ENCODE results near the gene TRERF1.
"Not testable (repeated sequence)": the region's sequence is repeated elsewhere in the genome, so short reads cannot be mapped to it uniquely, and the experiment has no call there.

The TRERF1 gene

GRCh38 chr6:42332916-42333315 lies 118.8 kb downstream of the TRERF1 start:
- no peak for DNase-seq

- DNase-seq = no peak
Measured at GRCh38 chr6:42331019-42331418, 120.7 kb downstream of the TRERF1 start.

- no peak for DNase-seq
Measured at GRCh38 chr6:42326248-42326647, 125.5 kb downstream of the TRERF1 start.

DNA sequence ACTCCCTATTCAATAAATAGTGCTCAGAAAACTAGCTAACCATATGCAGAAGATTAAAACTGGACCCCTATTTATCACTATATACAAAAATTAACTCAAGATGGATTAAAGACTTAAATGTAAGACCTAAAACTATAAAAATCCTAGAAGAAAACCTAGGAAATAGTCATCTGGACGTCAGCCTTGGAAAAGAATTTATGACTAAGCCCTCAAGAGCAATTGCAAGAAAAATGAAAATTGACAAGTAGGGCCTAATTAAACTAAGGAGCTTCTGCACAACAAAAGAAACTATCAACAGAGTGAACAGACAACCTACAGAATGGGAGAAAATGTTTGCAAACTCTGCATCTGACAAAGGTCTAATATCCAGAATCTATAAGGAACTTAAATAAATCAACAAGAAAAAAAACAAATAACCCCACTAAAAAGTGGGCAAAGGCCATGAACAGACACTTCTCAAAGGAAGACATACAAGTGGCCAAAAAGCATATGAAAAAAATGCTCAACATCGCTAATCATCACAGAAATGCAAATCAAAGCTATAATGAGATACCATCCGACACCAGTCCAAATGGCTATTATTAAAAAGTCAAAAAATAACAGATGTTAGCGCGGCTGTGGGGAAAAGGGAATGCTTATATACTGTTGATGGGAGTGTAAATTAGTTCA lies 126.9 kb downstream of the TRERF1 start:
- DNase-seq = not testable (repeated sequence)

GRCh38 chr6:42322676-42323075 lies 129.1 kb downstream of the TRERF1 start:
- no peak for DNase-seq

DNA sequence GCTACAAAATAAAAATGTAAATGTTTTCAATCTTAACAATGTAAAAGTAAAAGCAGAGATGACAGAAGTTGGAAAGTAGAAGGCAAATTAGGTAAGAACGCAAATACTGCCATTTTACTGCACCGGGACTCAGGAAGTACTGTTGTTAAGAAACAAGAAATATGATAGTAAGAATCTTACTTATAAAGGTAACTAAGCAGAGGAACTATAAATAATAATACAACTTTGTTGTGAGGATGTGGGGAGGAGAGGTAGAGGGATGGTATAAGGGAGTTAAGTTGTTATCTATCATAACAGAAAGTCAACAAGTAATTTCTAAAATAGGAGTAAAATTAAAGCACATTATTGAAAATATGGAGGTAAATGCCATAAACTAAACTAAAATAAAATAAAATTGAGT lies 129.8 kb downstream of the TRERF1 start:
- no peak for DNase-seq

DNA sequence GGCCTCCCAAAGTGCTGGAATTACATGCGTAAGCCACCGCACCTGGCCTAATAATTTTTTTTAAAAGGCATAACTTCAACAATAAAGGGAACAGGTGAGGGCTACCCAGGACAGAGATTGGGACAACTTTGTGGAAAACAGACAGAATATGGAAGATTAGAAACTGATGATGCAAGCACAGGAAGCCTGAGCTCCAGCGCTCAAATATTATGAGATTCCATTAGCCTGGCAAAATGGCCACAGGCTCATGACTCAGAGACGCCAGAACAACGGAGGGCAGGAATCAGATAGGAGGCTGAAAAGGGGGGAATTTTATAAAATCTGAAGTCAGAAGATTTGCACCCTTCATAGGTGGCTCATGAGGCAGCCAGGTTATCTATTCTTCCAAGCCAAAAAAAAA lies 131.0 kb downstream of the TRERF1 start:
- no peak for DNase-seq

DNA sequence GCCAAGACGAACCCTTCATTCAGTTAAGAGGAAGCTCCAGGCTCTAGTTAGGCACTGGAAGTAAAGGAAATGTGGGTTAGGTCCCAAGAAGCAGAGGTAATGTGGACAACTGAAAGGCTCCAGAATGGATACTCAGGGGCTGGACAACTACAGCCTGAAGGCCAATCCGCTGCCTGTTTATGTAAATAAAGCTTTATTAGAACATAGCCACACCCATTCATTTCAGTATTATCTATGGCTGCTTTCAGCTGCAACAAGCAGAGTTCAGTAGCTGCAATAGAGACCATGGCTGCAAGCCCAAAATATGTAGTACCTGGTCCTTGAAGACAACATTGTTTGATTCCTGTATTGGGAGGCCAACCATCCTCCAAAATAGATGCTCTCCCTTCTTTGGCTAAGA lies 133.2 kb downstream of the TRERF1 start:
- no peak for DNase-seq

DNA sequence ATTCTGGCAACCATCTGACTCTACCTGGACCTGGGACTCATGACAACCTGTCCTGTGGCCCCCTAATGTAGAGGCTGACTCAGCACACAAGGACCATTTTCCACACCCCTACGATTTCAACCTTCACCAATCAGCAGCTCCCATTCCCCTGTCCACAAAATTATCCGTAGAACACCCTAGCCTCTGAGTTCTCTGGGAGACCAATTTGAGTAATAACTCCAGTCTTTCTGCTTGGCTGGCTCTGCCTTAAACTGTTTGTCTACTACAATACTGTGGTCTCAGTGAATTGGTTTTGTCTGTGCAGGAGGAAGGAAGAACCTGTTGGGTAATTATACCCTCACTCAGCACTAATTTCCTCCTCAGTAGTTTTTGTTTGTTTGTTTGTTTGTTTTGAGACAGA lies 134.7 kb downstream of the TRERF1 start:
- no peak for DNase-seq

DNA sequence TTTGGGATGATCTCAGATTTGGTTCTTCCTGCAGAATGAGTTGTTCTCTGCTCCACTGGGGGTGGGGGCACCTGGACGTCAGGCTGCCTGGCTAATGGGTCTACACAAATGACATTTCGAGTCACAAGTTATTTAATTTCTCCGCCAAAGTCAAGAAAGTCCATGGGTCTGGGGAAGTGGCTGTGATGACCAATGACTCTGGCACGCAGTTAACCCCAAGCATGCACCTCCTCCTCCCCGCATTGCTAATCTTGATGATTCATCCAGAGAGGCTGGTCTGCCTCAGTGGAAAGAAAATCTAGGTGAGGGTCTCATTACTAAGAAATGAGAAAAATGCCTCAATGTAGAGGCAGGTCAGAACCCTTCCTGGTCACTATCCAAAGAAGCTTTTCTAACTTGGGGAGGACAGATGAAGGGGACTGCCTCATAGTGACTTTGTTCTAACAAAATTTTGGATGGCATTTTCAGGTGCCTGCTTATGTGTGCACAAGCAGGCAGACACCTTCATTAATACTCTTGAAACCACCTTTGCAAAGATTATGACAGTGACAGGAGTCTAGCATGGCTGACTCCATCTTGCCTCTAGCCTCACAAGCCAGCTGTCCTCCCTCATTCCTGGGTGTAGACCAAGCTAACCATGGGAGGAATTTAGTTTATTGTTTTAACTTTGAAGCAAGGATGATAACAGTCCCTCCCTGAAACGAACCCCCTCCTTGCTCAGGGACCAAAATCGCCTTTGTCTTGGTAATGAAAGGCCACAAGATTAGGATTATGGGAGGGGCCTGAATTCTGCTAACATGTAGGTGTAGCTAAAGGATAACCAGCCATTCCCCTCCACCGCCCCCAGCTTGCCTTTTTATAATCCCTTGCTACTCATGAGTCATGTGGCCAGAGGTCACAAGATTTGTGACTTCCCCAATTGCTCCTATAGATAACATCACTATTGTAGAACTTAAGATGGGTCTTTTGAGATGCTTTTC lies 135.4 kb downstream of the TRERF1 start:
- DNase-seq = no peak

DNA sequence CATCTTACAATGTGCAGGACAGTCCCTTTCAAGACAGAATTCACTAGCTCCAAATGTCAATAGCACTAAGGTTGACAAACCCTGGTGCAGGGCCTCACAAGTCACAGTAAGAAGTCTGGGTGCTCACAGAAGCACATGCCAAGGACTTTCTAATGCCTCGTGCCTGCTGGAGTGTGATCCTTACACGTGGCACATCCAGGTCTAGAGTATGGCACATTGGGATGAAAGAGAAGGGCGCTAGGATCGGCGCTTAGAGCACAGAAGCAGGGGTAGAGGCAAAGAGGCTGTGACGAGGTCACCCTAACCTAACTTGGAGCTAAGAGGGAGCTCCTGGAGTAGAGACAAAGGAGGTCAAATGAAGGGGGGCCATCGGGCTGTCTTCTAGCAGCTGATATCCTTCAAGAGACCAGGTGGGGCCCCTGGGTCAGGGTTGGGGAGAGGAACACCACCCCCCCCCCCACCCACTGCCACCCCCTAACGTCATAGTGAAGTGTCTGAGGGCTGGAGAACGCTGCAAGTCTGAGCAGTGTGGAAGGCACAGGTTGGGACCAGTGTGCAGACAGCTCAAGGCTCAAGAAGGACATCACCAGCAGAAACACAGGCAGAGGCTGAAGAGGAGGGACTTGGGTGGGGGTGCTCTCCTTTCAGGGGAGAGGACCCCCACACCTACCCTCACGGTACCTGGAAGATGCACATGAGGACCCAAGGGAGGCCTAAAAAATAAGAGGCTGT lies 136.3 kb downstream of the TRERF1 start:
- no peak for DNase-seq

- no peak for DNase-seq
Measured at GRCh38 chr6:42314571-42315258, 137.0 kb downstream of the TRERF1 start.

DNA sequence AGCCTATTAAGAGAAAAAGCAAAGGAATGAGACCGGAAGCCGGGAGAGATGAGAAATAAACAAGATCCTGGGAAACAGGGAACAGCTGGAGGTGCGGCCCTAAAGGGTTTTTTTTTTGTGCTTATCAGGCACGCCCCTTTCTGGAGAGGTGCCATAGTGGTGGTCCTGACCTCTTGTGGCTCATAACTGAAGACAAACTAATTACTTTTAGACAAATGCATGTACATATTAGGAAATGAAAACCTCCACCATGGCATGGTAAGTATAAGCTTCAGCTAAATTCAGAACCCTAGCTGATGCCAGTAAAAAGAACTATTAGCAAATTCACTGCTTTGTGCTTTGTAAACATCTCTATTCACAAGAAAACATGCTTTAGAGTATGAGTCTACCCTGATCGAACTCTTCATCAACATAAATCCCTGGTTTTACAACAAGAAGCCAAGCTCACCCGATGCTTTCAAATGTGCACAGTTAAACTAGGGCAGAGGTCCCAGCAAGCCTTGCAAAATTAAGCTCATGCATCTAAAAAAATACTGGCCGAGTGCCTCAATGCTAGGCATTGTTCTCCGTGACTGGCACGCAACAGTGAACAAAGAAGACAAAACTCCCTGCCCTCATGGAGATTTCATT lies 137.7 kb downstream of the TRERF1 start:
- DNase-seq = peak in 1 of 2 experiments; percentile 38

GRCh38 chr6:42313038-42313437 lies 138.7 kb downstream of the TRERF1 start:
- no peak for DNase-seq

GRCh38 chr6:42307141-42307470 lies 144.6 kb downstream of the TRERF1 start:
- DNase-seq = no peak

- DNase-seq = peak in 1 of 2 experiments; percentile 16
Measured at GRCh38 chr6:42306439-42307140, 145.1 kb downstream of the TRERF1 start.

- peak; percentile 89 to 98 for DNase-seq
Measured at GRCh38 chr6:42304053-42304712, 147.5 kb downstream of the TRERF1 start.

DNA sequence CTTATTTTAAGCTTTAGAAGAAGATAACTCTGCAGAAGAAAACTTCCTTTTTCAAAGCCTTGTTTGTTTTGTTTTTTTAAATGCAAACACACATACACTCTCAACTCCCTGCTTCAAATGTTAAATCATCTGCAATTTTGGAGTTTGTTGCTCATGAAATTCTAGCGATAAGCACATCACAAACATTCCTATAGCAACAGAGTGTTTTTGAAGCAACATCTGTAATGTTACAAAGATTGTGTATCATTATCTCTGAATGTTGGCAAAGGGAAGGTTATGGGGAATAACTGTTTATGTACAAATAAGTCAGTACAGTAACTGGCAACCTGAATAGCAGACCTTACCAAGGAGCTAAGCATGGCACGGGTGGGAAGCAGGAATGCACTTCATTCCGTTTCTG lies 149.3 kb downstream of the TRERF1 start:
- no peak for DNase-seq

GRCh38 chr6:42301986-42302385 lies 149.7 kb downstream of the TRERF1 start:
- no peak for DNase-seq

- DNase-seq = no peak
Measured at GRCh38 chr6:42300701-42301100, 151.0 kb downstream of the TRERF1 start.

- DNase-seq = no peak
Measured at GRCh38 chr6:42300185-42300584, 151.5 kb downstream of the TRERF1 start.

All from NCI-H524 (cell line).